ENCODE results near the gene KEAP1.

The KEAP1 gene

DNA sequence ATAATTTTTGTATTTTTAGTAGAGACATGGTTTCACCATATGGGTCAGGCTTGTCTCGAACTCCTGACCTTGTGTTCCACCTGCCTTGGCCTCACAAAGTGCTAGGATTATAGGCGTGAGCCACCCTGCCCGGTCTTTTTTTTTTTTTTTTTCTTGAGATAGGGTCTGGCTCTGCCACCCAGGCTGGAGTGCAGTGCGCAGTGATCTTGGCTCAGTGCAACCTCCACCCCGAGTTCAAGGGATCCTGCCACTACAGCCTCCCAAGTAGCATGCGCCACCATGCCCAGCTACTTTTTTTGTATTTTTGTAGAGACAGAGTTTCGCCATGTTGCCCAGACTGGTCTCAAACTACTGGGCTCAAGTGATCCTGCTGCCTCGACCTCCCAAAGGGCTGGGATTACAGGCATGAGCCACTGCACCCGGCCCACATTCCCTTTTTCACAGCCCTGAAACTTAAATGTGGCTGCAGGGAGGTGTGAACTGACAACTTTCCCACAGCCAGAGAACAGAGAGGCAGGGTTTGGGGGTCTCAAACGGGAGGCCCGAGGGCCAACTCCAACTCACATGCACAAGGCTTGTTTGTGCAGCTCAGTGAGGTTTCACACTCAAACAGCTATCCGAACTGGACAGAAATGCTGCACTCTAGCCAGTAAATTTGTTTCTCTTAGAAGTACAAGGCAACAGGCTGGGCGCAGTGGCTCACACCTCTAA, 18.5 kb upstream of the KEAP1 start:
- DNase-seq, result no peak

DNA sequence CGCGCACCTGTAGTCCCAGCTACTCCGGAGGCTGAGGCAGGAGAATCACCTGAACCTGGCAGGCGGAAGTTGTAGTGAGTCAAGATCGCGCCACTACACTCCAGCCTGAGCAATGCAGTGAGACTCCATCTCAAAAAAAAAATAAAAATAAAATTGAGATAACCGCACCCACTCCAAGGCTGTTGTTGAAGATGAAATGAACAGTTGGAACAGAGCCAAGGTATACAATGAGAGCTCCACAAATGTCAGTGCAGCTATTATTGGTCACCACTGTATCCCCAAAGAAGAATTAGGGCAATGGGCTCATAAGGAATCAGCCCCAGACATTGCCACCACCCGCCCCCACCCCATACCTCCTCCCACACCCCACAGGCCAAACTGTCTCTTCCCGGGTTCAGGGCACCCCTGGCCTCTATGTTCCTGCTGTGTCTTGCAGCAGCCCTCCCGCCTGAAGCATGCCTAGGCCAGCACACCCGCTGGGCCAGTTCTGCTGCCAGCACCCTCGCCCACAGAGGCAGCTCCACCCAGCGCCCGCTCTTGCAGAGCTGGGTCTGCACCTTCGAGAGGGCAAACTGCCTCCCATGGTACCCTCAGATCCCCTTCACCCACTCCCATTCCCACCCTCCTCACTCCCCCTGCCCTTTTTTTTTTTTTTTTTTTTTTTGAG, 17.6 kb upstream of the KEAP1 start:
- DNase-seq, result no peak

DNA sequence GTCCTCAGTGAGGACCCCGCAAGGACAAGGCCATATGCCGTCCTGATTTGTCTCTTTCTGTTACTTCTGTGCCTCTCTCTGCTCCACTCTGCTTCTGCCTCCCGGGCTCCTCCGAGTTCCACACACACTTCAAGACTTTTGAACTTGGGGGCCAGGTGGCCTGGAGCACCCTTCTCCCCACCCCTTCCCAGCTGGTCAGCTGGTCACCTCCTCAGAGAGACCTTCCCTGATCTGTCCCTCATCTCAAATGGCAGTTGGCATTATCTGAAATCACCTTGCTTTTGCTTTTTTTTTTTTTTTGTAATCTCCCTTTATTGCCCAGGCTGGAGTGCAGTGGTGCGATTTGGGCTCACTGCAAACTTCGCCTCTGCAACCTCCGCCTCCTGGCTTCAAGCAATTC, 16.3 kb upstream of the KEAP1 start:
- DNase-seq, result no peak

DNA sequence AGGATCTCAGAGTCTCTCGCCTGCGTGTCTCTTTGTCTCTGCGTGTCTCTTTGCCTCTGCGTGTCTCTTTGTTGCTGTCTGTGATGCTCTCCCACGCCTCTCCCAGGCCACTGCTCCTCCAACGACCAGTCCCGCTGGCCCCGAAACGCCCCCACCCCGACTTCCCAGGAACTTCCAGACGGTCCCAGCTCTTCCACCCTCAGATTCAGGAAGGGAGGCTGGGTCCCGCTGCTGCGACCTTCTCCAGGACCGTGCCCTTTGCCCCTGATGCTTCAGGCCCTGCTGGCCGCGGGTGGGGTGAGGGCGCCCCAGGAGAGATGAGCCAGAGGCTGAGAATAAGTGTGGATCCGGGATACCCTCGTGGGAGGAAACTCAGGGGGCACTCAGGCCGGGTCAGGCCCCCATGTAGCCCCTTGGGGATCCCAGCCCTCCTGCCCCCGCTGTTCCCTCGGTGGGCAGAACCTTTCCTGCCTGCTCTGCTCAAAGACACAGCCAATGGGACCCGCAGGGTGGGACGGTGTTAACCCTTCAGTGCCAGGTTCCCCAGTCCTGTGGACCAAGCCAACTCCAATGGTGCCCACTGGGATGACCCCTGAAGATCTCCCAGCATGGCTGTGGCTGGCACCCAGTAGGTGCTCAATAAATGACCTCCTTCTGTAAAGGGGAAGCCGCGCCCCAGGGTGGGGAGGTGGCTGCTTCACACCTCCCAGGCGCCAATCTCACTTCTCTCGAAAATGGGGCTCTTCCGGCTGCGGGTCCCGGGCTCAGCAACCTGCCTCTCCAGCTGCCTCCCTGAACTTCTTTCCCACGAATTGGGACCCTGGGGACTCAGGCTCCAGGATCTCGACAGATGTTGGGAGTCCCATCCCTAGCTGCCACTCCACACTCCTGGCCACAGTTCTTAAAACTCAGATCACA, 15.5 kb upstream of the KEAP1 start:
- peak; percentile 64 for DNase-seq

DNA sequence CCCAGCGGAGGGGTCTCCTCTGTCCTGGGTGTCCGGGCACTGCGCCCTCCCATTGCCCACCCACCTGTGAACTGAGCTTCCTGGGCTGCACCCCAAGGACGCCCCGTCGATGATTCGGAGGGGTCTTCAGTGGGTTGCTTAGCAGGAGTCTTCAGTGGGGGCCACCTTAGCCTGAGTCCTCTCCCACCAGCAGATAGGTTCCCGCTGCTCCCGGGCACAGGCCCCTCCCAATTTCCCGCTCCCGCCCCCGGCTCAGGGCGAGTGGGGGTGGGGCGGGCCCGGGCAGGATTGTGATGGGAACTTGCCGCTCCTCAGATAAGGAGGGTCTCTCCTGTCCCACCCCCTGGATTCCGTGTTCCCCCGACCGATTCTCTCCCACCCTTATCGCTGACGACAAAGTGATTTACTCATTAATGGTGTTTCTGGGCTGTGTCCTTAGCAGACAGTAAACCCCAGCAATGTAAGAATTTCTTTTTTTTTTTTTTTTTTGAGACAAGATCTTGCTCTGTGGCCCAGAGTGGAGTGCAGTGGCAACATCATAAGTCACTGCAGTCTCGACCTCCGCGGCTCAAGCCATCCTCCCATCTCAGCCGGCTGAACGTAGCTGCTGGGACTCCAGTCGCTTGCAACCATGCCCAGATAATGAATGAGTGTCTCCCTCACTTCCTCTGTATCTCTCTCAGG, 14.7 kb upstream of the KEAP1 start:
- peak; percentile 62 for DNase-seq

DNA sequence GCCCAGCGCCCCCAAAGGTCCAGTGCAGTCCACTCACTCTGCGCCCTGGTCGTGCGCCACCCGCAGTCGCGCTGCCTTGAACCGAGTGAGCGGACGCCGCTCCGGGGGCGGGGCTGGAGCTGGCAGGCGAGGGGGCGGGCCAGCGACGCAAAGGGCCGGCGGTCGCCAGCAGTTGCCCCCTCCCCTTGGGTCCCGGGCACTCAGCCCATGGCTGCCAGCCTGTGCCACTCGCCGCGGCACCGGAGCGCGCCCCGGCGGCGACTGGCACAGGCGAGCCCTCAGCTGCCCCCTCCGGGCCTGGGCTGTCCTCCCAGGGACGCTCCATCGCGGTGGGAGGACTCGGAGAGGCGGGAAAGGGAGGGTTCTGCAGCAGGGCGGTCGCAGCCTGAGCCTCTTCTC, 14.2 kb upstream of the KEAP1 start, which contains the start of gene S1PR5:
TSS of gene S1PR5 (minus strand) at position 87 of the 399 bp plus-strand sequence. CDS start 2,436 bp downstream, outside the sequence.
- DNase-seq, result peak; percentile 87

DNA sequence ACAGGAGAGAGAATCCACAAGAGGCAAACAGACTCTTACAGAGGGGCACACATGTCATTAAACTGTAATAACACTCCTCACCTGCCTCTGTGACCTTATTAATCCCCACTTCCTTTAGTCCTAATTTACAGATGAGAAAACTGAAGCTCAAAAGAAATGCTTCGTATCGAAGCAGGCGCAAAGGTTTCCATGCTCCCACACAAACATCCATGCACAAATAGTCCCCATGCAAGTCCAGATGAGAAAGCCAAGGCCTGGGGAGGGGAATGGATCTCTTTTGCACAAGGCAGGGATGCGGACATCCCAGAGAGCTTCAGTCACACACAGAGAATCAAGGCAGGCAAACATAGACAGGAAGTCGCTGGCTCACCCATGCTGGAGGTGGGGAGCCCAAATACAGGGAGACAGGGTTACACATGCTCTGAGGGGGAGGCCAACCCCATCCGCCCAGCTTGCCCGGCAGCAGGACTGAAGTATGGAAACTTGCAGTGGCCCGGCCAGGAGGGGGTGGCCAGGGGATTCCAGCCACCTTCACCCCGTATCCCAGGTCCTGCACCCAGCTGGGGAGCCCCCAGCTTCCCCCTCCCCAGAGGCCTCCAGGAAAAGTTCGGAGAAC, 13.6 kb upstream of the KEAP1 start:
- peak; percentile 32 for DNase-seq

DNA sequence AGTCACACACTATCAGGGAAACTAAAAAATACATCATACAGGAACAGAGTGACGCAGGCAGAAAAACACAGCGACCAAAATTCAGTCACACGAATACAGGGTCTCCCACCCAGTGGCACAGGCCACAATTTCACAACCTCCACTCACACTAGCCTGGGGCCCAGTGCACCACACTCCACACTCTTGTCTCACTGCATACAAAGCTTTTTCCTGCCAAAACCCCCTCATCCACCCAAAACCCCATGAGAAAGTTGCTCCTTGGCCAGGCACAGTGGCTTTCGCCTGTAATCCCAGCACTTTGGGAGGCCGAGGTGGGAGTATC, 12.9 kb upstream of the KEAP1 start:
- DNase-seq, result no peak

DNA sequence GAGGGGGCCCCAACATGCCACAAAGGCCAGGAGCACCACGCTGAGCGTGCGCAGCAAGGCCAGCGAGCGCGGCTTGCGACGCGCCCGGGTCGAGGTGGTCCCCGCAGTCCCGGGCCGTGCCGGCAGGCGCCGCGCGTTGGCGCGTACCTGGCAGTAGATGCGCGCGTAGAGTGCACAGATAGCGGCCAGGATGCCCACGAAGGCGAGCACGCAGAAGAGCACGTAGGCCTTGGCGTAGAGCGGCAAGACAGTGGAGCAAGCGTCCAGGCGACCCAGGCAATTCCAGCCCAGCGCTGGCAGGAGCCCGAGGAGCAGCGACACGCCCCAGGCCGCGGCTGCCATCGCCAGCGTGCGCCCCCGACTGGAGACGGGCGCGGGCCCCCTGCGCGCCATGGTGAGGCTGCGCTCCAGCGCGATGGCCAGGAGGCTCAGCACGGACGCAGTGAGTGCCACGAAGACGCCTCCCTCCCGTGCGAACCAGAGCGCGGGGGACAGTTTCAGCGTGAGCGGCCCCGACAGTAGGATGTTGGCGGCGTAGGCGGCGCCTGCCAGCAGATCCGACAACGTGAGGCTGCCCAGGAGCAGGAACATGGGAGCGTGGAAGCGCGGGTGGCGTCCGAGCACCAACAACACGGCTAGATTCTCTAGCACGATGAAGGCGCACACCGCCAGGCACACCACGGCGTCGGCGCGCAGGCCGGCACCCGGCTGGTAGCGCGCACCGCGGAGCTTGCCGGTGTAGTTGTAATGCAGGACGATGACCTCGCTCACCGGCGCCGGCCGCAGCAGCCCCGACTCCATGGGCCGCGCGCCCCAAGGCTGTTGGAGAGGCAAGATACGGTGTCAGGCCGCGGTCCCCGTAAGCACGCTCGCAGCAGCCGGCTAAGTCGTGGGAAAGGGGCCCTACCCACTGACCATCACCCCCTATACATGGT, 11.3 kb upstream of the KEAP1 start:
- no peak for DNase-seq

DNA sequence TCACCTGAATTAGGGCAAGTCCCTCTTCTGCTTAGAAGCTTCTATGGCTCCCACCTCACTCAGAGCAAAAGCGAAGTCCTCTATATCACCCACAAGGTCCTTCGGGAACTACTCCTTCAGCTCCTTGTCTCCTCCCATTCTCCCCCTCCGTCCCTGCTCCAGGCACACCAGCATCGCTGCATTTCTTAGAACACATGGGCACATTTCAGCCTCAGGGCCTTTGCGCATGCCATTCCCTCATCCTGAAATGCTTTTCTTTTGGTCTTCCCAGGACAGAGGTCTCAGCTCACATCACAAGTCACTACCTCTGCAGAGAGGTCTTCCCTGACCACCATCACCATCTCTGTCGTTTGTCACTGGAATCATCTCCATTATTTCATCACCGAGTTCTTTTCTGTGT, 10.1 kb upstream of the KEAP1 start:
- no peak for DNase-seq

DNA sequence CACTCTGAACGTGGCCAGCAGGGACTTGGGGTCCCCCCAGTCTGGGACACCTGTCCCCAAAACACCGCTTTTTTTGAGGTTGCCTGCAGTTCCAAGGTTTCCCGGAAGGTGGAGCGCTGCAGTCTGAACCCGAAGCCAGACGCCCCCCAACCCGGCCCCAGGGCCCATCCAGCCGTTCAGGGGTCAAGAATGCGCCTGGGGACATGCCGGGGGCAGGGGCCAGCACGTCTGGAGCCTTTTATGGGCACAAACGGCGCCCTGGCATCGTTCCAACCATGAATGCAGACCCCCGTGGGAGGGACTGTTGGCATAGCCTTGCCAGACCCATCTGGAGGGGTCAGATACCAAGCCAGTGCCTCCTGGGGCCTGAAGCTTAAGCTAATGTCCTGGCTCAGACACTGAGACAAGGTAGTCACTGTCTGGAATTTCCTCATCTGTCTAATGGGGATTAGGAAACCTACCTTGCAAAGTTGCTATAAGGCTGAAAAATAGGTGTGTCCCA, 7.2 kb upstream of the KEAP1 start:
- no peak for DNase-seq

DNA sequence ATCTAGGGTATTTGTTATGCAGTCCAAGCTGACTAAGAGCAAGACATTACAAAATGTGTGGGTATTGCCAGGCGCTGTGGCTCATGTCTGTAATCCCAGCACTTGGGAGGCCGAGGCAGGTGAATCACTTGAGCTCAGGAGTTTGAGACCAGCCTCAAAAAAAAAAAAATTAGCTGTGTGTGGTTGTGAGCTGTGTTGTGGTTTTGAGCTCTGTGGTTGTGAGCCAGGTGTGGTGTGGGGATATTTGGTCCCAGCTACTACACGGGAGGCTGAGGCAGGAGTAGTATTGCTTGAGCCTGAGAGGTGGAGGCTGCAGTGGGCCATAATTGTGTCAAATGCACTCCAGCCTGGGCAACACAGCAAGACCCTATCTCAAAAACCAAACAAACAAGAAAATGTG, 5.6 kb upstream of the KEAP1 start:
- DNase-seq, result no peak

DNA sequence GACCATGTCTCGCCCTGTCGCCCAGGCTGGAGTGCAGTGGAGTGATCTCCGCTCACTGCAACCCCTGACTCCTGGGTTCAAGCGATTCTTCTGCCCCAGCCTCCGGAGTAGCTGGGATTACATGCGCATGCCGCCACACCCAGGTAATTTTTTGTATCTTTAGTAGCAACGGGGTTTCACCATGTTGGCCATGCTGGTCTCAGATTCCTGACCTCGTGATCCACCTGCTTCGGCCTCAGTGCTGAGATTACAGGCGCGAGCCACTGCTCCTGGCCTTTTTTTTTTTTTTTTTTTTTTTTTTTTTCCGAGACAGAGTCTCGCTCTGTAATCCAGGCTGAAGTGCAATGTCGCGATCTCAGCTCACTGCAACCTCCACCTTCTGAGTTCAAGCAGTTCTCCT, 4.9 kb upstream of the KEAP1 start:
- DNase-seq, result no peak

DNA sequence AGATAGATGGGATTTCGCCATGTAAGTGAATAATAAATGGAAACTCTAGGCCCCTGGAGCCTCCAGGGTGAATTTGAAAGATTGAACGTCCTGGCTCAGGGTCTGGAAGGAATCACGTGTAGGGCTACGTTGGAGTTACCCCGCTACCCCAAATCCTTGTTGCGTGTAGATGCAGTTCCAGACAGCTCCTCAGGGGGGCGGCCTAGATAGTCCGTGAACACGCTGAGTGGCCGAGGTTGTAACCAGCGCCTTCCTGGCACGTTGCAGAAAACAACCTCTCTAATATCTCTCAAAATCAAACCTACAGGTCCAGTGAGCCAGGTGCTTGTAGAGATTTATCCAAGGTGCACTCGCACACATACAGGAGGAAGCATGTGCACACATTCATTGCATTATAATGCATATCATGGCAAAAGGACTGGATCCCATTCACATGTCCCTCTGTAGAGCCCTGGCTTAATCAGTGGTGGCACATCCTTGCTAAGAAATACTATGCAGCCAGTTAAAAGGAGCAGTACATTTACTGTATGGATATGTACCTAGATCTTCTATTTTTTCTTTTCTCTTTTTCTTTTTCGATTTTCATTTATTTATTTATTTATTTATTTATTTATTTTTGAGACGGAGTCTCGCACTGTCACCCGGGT, 2.5 kb upstream of the KEAP1 start:
- DNase-seq, result peak; percentile 68

DNA sequence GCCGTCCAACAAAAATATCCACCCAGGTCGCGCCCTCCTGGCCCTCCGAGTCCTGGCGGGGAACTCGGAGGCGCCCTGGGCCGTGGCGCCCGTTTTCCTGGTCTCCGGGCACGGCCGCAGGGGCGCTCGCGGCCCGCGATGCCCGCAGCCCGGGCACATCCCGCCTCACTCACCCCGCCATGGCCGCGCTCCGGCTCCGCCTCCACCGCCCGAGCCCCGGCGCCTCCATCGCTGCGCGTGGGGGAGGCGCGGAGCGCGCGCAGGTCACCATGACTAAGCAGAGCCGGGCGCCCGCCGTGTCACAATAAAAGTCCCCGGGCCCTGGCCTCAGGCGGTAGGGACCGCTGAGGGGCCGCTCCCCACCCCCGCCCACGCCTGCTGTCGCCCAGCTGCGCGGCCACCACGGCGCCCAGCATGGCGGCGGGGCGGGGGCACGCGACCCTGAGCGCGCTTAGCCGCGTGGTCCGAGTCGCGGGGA, 593 bp downstream of the KEAP1 start:
- peak; percentile 91 for DNase-seq

DNA sequence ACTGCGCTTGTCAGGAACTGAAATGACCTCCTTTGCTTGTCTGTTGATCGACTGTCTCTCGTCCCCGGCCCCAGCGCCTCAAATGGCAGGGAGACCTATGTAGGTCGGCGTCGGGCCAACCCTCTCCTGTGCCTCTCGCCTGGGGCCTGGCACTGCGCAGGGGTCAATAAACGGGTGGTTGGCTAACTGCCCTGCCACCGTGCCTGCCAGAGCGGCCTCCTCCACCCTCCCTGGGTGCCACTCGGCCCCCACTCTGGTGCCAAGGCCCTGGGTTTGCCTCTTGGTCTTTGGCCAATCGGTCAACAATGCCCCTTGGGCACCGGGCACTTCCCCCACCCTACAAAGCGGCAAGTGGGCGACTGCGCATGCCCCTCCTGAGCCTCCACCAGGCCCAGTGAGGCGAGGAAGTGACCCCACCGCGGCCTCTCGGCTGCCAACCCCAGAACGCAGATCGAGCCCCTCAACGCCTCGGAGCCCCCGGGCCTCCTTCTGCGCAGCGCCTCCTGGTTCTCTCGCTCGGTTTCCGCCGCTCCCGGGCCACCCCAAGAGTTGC, 1.1 kb downstream of the KEAP1 start:
- peak; percentile 81 for DNase-seq

DNA sequence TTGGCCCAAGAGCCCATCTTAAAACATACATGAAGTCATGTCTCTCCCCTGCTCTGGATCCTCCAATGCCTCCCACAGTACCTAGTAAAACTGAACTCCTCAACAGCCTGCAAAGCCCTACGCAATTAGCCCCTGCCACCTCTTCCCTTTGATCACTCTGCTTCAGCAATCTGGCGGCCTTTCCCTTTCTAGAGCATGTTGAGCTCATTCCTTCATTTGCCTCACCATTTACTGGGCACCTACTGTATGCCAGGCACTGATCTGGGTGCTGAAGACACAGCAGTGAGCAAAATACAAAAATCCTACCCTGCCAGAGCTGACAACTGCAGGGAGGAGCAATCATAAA, 2.9 kb downstream of the KEAP1 start:
- DNase-seq, result no peak

DNA sequence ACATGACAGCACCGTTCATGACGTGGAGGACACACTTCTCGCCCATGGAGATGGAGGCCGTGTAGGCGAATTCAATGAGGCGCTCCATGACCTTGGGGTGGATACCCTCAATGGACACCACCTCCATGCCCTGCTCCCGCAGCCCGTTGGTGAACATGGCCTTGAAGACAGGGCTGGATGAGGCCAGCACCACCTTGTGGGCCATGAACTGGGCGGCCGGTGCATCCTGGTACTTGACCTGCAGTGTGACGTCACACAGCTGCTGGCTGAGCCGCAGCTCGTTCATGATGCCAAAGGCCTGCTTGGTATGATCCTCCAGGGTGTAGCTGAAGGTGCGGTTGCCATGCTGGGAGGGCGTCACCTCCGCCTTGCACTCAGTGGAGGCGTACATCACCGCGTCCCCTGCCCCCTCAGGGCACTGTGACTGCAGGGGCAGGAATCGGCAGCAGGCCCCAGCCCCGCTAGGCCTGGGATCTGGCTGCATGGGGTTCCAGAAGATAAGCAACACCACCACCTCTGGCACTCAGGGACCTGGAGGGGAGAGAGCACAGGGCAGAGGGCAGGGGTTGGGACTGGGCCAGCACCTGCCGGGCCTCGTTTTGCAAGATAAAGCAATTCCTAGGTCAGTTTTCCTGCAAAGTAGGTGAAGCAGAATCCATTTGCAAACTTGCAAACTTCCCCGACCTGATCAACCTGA, 3.5 kb downstream of the KEAP1 start:
- DNase-seq, result no peak

DNA sequence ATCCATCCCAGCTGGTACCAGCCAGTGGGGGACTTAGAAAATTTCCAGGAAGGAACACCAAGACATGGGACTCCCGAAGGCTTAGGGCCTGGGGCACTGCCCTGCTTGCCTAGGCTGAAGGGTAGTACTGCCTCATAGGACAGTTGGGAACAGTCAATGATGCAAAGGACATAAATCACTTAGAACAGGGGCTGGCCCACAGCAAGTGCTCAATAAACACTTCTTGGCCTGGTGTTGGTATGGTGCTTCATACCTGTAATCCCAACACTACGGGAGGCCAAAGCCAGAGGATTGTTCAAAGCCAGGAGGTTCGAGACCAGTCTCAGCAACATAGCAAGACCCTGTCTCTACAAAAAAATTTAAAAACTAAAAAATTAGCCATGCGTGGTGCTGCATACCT, 5.8 kb downstream of the KEAP1 start:
- no peak for DNase-seq
